Stomach (tissue), 4 donors: ENCODE data around the gene EMD.

Experiments used
- EP300 ChIP-seq: sonication (generic); formaldehyde crosslinking; IDR thresholded peaks from one replicate; pipeline ENCODE4 v1.6.1; 2017; ENCODE audit warnings: antibody characterized with exemption
- TF ChIP-seq, protein P1 (sequence below), 7 experiments: fragments of 450-650 bp in 4 of 7; fragments of 200-600 bp in 3 of 7; sonication (generic) in 3 of 7; IDR thresholded peaks; one replicate each; pipeline ENCODE4 v1.5.1; 2016 to 2019; ENCODE audit warnings: antibody characterized with exemption in 7 of 7, control low read depth in 2 of 7, mild to moderate bottlenecking in 1 of 7

DNA sequence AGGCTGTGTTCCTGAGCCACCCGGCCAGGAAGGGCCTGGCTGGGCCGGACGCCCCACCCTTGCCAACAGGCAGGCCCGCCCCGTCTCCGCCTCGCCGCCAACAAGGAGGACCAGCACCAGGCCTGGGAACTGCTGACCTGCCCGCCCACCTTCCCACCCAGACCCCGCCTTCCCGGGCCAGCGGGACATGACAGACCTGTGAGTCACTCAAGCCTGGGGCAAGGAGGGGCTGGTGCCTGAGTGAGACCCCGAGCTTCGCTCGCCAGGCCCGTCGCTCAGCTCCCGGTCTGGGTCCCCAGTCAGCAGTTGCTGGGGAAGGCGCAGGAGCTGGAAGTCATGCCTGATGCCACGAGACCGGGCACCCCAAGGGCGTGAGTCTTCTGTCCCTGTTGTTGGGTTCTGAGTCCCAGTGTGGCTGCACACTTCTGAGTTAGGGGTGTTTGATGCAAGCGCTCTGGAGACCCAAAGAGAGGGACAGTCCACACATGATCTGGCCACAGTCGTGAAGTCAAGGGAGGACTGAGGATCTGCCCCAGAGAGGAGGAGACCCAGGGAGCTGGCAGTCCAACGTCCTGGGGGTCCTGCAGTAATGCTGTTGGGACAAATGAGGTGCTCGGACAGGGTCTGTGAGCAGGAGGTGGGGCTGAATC lies 30.3 kb downstream of the EMD start, which contains the start of gene DNASE1L1:
- no peak for TF ChIP-seq EP300
- TF ChIP-seq, protein P1, sequence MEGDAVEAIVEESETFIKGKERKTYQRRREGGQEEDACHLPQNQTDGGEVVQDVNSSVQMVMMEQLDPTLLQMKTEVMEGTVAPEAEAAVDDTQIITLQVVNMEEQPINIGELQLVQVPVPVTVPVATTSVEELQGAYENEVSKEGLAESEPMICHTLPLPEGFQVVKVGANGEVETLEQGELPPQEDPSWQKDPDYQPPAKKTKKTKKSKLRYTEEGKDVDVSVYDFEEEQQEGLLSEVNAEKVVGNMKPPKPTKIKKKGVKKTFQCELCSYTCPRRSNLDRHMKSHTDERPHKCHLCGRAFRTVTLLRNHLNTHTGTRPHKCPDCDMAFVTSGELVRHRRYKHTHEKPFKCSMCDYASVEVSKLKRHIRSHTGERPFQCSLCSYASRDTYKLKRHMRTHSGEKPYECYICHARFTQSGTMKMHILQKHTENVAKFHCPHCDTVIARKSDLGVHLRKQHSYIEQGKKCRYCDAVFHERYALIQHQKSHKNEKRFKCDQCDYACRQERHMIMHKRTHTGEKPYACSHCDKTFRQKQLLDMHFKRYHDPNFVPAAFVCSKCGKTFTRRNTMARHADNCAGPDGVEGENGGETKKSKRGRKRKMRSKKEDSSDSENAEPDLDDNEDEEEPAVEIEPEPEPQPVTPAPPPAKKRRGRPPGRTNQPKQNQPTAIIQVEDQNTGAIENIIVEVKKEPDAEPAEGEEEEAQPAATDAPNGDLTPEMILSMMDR (IDR thresholded peaks at IDR 0.05), result no peak
